HG03108 (cell line): ENCODE results near the gene IL6R.

Source experiments
- ATAC-seq: cut with Tn5 transposase; IDR thresholded peaks from one replicate; pipeline ENCODE4 v1.9.1; 2021; ENCODE audit warnings: moderate library complexity; ENCODE audit not compliant: unreplicated experiment

The IL6R gene

DNA sequence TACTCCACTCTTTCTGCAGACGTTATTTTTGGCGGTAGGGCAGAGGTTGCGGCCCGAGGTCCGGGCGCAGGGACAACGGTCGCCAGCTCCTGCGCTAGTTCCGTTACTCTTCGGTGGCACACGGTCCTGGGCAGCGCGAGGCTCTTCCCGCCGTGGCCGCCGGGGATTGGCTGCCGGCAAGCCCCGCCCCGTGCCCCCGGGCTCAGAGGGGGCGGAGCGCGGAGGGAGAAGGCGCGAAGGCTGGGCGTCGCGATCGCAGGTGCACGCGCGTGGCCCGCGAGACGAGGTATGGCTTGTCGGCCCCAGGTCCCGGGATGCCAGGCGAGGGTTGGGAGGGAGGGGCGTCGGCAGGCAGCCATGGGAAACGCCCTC is 97.6 kb downstream of the IL6R start:
- ATAC-seq = no peak

DNA sequence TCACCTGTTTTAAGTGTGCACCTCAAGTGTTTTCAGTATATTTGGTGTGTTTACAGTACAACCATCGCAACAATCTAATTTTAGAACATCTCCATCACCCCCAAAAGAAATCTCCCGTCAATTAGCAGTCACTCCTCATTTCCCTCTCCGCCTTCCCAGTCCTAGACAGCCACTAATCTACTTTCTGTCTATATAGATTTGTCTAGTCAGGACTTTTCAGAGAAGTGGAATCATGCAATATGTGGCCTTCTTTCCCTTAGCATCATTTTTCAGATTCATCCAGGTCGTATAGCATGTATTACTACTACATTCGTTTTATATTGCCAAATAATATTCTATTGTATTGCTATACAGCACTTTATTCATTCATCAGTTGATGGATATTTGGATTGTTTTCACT is 98.8 kb downstream of the IL6R start:
- no peak for ATAC-seq

DNA sequence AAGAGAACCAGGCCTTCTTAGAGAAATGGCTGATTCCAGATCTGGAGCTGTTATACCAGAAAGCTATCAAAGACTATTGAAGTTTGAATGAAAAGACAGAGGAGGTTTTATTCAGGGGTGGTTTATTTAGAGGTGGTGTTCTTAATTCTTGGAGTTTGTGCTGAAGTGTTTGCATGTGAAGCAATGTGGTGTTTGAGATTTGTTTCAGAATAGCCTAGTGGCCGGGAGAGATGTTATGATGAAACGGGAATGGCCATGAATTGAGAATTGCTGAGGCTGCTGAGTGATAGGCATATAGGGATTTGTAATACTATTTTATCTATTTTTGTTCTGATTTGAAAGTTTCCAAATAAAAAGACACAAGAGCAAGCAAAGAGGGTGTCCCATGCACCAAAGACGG is 107.6 kb downstream of the IL6R start:
- ATAC-seq = no peak

DNA sequence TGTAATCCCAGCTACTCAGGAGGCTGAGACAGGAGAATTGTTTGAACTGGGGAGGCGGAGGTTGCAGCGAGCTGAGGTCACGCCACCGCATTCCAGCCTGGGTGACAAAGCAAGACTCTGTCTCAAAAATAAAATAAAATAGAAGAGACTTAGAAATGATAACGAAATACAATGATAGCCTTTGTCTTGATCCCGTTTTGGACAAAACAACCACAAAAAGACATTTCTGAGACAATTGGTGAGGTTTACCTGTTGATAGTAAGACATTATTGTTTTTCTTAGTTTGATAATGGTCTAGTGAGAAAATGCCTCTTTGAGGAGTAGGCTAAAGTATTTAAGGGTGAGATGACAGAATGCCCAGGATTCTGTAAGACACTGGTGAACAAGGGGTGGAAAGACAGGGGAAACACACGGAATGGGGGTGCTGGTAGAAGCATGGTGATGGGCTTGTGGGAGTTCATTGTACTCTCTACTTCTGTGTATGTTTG is 109.0 kb downstream of the IL6R start:
- ATAC-seq = no peak

GRCh38 chr1:154517661-154518060 is 112.5 kb downstream of the IL6R start:
- no peak for ATAC-seq
